Measurements from ENCODE around the gene FRMPD2.
"Not testable (repeated sequence)": the region's sequence is repeated elsewhere in the genome, so short reads cannot be mapped to it uniquely, and the experiment has no call there.

Gene FRMPD2

GRCh38 chr10:48187713-48188485 lies 86.6 kb downstream of the FRMPD2 start:
- H3K4me3 ChIP-seq (ENCODE audit: low read depth, low read length): no peak overlapping the region
- DNase-seq (ENCODE audit: low read depth): no peak
- TF ChIP-seq, protein P1, sequence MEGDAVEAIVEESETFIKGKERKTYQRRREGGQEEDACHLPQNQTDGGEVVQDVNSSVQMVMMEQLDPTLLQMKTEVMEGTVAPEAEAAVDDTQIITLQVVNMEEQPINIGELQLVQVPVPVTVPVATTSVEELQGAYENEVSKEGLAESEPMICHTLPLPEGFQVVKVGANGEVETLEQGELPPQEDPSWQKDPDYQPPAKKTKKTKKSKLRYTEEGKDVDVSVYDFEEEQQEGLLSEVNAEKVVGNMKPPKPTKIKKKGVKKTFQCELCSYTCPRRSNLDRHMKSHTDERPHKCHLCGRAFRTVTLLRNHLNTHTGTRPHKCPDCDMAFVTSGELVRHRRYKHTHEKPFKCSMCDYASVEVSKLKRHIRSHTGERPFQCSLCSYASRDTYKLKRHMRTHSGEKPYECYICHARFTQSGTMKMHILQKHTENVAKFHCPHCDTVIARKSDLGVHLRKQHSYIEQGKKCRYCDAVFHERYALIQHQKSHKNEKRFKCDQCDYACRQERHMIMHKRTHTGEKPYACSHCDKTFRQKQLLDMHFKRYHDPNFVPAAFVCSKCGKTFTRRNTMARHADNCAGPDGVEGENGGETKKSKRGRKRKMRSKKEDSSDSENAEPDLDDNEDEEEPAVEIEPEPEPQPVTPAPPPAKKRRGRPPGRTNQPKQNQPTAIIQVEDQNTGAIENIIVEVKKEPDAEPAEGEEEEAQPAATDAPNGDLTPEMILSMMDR (IDR thresholded peaks at IDR 0.05; ENCODE audit: low read depth, low read length): no peak
- no peak for TF ChIP-seq POLR2A (IDR thresholded peaks at IDR 0.05; ENCODE audit: extremely low read depth, insufficient read length)
- TF ChIP-seq MAX (IDR thresholded peaks at IDR 0.05; ENCODE audit: low read depth, low read length): no peak
- TF ChIP-seq MYC (IDR thresholded peaks at IDR 0.05; ENCODE audit: low read depth, low read length): no peak

GRCh38 chr10:48187126-48187525 lies 87.4 kb downstream of the FRMPD2 start:
- DNase-seq (ENCODE audit: low read depth): no peak
- H3K4me3 ChIP-seq (ENCODE audit: low read depth, low read length): no peak overlapping the region
- TF ChIP-seq MYC (IDR thresholded peaks at IDR 0.05; ENCODE audit: low read depth, low read length): no peak
- TF ChIP-seq, protein P1 (IDR thresholded peaks at IDR 0.05; ENCODE audit: low read depth, low read length): no peak
- no peak for TF ChIP-seq MAX (IDR thresholded peaks at IDR 0.05; ENCODE audit: low read depth, low read length)
- no peak for TF ChIP-seq POLR2A (IDR thresholded peaks at IDR 0.05; ENCODE audit: extremely low read depth, insufficient read length)

DNA sequence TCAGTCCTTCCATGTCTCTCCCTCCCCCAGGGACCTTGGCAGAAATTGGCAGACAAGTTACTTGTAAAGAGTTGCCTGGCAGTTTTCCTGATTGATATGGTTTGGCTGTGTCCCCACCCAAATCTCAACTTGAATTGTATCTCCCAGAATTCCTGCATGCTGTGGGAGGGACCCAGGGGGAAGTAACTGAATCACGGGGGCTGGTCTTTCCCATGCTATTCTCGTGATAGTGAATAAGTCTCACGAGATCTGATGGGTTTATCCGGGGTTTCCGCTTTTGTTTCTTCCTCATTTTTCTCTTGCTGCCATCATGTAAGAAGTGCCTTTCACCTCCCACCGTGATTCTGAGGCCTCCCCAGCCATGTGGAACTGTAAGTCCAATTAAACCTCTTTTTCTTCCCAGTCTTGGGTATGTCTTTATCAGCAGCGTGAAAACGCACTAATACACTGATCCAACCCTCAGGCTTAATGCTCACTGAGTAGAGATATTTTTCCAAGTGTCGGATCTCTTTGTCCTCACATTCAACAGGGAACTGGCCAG lies 88.2 kb downstream of the FRMPD2 start:
- DNase-seq (ENCODE audit: low read depth); H3K4me3 ChIP-seq (ENCODE audit: low read depth, low read length): not testable (repeated sequence)

GRCh38 chr10:48184224-48184623 lies 90.3 kb downstream of the FRMPD2 start:
- no peak overlapping the region for H3K4me3 ChIP-seq (ENCODE audit: low read depth, low read length)
- DNase-seq (ENCODE audit: low read depth): no peak
- TF ChIP-seq MAX (IDR thresholded peaks at IDR 0.05; ENCODE audit: low read depth, low read length): no peak
- TF ChIP-seq POLR2A (IDR thresholded peaks at IDR 0.05; ENCODE audit: extremely low read depth, insufficient read length): no peak

- DNase-seq (ENCODE audit: low read depth); H3K4me3 ChIP-seq (ENCODE audit: low read depth, low read length): not testable (repeated sequence)
Measured at GRCh38 chr10:48172715-48173114, 101.8 kb downstream of the FRMPD2 start.

- not testable (repeated sequence) for DNase-seq (ENCODE audit: low read depth)
- TF ChIP-seq, protein P1 (IDR thresholded peaks at IDR 0.05; ENCODE audit: low read depth, low read length): peak; percentile 15
Measured at GRCh38 chr10:48160670-48161069, 113.8 kb downstream of the FRMPD2 start.

GRCh38 chr10:48160163-48160562 lies 114.3 kb downstream of the FRMPD2 start:
- DNase-seq (ENCODE audit: low read depth); H3K4me3 ChIP-seq (ENCODE audit: low read depth, low read length): not testable (repeated sequence)

More at GRCh38 chr10:48160670-48161069, 113.8 kb downstream of the FRMPD2 start:
- H3K4me3 ChIP-seq (ENCODE audit: low read depth, low read length): not testable (repeated sequence)

DNA sequence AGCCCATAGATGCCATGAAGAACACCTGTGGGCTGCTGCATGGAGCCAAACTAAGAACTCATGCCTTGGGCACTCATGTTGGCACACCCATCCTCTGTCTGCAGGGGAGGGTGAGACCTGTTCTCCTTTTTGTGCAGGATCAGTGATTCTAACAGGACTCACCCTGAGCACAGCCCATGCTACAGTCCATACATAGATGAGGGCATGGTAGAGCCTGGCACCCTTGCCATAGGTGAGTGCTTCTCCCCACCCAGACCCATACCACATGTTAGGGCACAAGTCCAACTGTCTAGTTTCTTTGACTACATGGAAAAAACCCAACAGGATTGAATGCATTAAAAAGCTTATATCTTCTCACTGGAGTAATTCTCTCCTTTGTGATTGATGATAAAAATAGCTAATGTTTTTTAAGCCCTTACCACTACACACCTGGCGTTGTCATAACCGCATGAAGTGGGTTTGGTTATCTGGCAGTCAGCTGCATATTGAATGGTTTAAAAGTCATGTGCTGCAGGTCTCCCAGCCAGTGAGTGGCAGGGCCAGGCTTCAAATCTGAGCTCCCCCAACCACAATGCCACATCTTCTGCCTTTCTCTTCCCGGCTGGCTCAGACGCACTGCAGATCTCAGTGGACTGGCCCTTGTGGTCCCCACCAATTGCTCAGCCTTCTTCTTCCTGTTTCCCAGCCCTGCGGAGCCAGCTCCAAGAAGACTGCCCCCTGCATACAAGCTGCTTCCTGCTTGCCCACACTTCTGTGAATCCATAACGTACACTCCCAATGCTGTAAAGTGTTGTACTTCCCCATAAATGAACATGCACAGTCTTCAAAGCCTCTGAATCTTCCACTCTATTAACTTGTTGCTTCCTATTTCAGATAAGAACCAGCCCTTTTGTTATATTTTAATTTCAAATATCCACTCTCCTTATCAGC lies 120.0 kb downstream of the FRMPD2 start:
- DNase-seq (ENCODE audit: low read depth): peak; percentile 72
- not testable (repeated sequence) for H3K4me3 ChIP-seq (ENCODE audit: low read depth, low read length)

DNA sequence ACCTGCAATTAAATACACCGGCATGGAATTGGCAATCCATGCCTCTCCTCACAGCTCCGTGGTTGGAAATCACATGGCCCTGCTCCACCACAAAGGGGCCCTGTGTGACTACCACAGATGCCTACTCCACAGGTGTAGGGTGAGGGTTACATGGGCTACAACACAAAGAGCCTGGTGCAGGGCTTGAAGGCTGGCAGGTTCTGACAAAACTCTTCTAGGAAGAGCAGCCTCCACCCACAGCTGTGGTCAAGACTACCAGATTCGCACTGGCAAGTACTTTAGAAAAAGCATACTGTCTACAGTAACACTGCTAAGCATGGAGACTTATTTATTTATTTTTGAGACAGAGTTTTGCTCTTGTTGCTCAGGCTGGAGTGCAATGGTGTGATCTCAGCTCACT lies 126.9 kb downstream of the FRMPD2 start:
- DNase-seq (ENCODE audit: low read depth); H3K4me3 ChIP-seq (ENCODE audit: low read depth, low read length): not testable (repeated sequence)

- DNase-seq (ENCODE audit: low read depth); H3K4me3 ChIP-seq (ENCODE audit: low read depth, low read length): not testable (repeated sequence)
Measured at GRCh38 chr10:48143721-48144642, 130.5 kb downstream of the FRMPD2 start.

GRCh38 chr10:48140949-48141348 lies 133.5 kb downstream of the FRMPD2 start:
- DNase-seq (ENCODE audit: low read depth); H3K4me3 ChIP-seq (ENCODE audit: low read depth, low read length): not testable (repeated sequence)

Measured in NB4 (cell line).